Osteoblast (primary cell): Measurements from ENCODE around the gene MATR3. TPM values are rescaled to one million over a fixed set of nuclear protein-coding genes. Genes with fewer than 3 reads are reported as not detected.

Experiments
- DNase-seq: peaks from one replicate; pipeline ENCODE4 v3.0.0; 2011; ENCODE audit warnings: low spot score, mixed read lengths; ENCODE audit not compliant: insufficient read length; ENCODE audit errors: missing footprints
- H2AFZ ChIP-seq: 2 replicates; pipeline ENCODE4 v1.6.0; 2011; ENCODE audit warnings: mild to moderate bottlenecking, low read length
- H3K27ac ChIP-seq: 2 replicates; pipeline ENCODE4 v1.5.1; 2011; ENCODE audit warnings: mild to moderate bottlenecking, low read depth, low read length, moderate library complexity
- H3K27me3 ChIP-seq: 2 replicates; pipeline ENCODE4 v1.6.0; 2012; ENCODE audit warnings: mild to moderate bottlenecking, control low read depth, inconsistent platforms, low read length, moderate library complexity; ENCODE audit not compliant: insufficient read depth
- H3K36me3 ChIP-seq: 2 replicates; pipeline ENCODE4 v1.5.1; 2011; ENCODE audit warnings: mild to moderate bottlenecking, low read length, control low read depth, moderate library complexity; ENCODE audit not compliant: insufficient read depth
- H3K4me1 ChIP-seq: 2 replicates; pipeline ENCODE4 v1.5.1; 2011; ENCODE audit warnings: mild to moderate bottlenecking, low read length, control low read depth, moderate library complexity; ENCODE audit not compliant: insufficient read depth
- H3K4me2 ChIP-seq: 2 replicates; pipeline ENCODE4 v1.6.0; 2011; ENCODE audit warnings: mild to moderate bottlenecking, low read length; ENCODE audit not compliant: insufficient read depth
- H3K4me3 ChIP-seq: fragments of 200-600 bp; sonication (generic); 3 replicates; pipeline ENCODE4 v1.5.1; 2012; ENCODE audit warnings: mild to moderate bottlenecking, low read length, inconsistent platforms; ENCODE audit not compliant: insufficient read depth
- H3K79me2 ChIP-seq: 2 replicates; pipeline ENCODE4 v1.6.0; 2012; ENCODE audit warnings: mild to moderate bottlenecking, low read length, control low read depth, inconsistent platforms; ENCODE audit not compliant: insufficient read depth
- H3K9me3 ChIP-seq: 2 replicates; pipeline ENCODE4 v1.5.1; 2011; ENCODE audit warnings: low read depth, low read length, control low read depth
- H4K20me1 ChIP-seq: 2 replicates; pipeline ENCODE4 v1.6.0; 2012; ENCODE audit warnings: mild to moderate bottlenecking, low read length, control low read depth; ENCODE audit not compliant: insufficient read depth
- total RNA-seq: library from RNA; depleted of rRNA; stranded (reverse); fragments of >200 nt; gene quantifications from 2 replicates; pipeline ENCODE4 v1.2.3, GENCODE V29; 2012
- TF ChIP-seq, protein P1 (sequence below): IDR thresholded peaks from 2 replicates; pipeline ENCODE4 v1.5.1; 2011; ENCODE audit warnings: mild to moderate bottlenecking, low read depth, low read length, moderate library complexity; ENCODE audit errors: extremely low read depth

Gene MATR3, protein sequence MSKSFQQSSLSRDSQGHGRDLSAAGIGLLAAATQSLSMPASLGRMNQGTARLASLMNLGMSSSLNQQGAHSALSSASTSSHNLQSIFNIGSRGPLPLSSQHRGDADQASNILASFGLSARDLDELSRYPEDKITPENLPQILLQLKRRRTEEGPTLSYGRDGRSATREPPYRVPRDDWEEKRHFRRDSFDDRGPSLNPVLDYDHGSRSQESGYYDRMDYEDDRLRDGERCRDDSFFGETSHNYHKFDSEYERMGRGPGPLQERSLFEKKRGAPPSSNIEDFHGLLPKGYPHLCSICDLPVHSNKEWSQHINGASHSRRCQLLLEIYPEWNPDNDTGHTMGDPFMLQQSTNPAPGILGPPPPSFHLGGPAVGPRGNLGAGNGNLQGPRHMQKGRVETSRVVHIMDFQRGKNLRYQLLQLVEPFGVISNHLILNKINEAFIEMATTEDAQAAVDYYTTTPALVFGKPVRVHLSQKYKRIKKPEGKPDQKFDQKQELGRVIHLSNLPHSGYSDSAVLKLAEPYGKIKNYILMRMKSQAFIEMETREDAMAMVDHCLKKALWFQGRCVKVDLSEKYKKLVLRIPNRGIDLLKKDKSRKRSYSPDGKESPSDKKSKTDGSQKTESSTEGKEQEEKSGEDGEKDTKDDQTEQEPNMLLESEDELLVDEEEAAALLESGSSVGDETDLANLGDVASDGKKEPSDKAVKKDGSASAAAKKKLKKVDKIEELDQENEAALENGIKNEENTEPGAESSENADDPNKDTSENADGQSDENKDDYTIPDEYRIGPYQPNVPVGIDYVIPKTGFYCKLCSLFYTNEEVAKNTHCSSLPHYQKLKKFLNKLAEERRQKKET
- 263 and 284 TPM in 2 replicates for total RNA-seq

DNA sequence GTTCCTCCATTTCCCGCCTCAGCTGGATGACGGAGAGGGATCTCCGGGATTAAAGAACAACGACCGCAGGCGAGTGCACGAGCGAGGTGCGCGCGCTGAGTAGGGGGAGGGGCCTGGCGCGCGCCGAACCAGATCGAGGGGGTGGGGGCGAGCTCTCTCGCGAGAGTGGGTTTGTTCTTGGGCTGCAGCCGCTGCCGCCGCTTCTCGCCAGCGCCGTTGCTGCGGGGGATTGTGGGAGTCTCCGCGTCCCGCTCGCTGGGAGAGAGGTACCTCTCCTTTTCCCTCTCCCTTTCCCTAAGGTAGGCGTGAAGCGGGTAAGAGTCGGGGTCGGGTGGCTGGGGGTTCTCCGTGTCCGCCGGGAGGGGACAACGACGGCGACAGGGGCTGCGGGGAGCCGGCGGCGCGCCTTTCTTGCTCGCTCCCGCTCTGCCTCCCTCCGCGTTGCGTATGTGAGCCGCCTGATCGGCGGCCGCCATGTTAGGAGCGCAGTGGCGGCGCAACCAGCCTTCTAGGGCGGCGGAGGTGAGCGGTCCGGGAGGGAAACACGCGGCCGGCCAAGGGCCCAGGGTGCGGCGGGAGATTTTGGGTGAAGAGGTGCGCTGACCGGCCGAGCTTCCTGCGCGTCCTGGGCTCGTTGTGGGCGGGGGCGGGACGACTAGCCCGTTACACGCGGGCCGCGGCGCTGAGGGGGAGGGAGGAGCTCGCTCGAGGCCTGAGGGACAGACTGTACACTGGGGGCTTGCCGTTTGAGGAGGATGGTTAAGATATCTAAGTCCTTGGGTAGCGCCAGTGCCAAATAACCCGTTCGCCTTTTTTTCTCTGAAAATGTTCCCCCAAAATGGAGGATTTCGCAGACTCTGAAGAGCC, at the start of gene MATR3:
TSS of gene MATR3 (plus strand) at position 234 of the 867 bp plus-strand sequence. CDS start 13,676 bp downstream, outside the sequence.
- no peaks in the 10 kb centered on the region for H3K27me3 ChIP-seq
- H2AFZ ChIP-seq: peak within 1 kb of the TSS; percentile 94
- H3K27ac ChIP-seq: peak within 1 kb of the TSS; percentile 98
- H4K20me1 ChIP-seq: peaks cover 44% of the 10 kb centered on the region
- H3K36me3 ChIP-seq: no peaks in the 10 kb centered on the region
- peak within 1 kb of the TSS; percentile 83 for H3K4me2 ChIP-seq
- TF ChIP-seq, protein P1, sequence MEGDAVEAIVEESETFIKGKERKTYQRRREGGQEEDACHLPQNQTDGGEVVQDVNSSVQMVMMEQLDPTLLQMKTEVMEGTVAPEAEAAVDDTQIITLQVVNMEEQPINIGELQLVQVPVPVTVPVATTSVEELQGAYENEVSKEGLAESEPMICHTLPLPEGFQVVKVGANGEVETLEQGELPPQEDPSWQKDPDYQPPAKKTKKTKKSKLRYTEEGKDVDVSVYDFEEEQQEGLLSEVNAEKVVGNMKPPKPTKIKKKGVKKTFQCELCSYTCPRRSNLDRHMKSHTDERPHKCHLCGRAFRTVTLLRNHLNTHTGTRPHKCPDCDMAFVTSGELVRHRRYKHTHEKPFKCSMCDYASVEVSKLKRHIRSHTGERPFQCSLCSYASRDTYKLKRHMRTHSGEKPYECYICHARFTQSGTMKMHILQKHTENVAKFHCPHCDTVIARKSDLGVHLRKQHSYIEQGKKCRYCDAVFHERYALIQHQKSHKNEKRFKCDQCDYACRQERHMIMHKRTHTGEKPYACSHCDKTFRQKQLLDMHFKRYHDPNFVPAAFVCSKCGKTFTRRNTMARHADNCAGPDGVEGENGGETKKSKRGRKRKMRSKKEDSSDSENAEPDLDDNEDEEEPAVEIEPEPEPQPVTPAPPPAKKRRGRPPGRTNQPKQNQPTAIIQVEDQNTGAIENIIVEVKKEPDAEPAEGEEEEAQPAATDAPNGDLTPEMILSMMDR: no peak
- DNase-seq: peak; percentile 97
- peaks cover 15% of the 10 kb centered on the region for H3K4me1 ChIP-seq
- no peaks in the 10 kb centered on the region for H3K9me3 ChIP-seq
- H3K79me2 ChIP-seq: peaks cover 55% of the 10 kb centered on the region
- peak within 1 kb of the TSS; percentile 95 for H3K4me3 ChIP-seq

DNA sequence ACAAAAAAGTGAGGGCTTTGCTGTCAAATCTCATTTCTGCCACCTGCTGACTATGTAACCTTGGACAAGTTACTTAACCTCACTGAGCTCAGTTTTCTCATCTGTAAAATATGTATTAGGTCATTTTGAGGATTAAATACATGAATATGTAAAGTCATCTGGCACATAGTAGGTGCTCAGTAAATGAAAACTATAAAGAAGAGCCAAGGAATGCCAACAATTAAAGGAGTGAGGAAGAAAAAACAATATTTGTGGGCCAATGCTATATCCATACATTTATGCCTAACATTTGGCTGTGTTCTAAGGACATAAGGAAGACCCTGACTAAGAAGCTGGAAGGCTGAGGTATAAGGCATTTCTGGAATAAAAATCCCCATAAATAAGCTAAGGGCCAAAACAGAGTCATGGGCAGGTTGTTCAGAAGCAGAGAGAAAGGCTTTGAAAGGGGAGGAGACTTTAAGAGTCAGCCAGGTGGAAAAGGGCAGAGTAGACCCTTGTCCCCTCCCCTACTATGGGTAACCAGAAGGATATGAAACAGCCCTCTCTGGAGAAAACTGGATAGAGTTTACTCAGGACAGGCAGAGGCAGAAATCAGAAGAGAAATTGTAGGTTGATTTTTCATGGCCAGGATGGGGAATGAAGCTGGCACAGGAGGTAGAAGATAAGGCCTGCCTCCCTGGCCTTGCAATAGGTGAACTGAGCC, 47.8 kb upstream of the MATR3 start:
- no peaks in the 10 kb centered on the region for H4K20me1 ChIP-seq
- peak overlapping the region; percentile 34 for H3K27ac ChIP-seq
- H3K4me1 ChIP-seq: peaks cover 11% of the 10 kb centered on the region
- H3K4me3 ChIP-seq: peak overlapping the region; percentile 9
- TF ChIP-seq, protein P1: no peak
- peak overlapping the region; percentile 57 for H3K4me2 ChIP-seq
- H2AFZ ChIP-seq: peak overlapping the region; percentile 96
- no peaks in the 10 kb centered on the region for H3K36me3 ChIP-seq
- H3K79me2 ChIP-seq: no peaks in the 10 kb centered on the region
- H3K27me3 ChIP-seq: no peaks in the 10 kb centered on the region
- H3K9me3 ChIP-seq: no peaks in the 10 kb centered on the region
- DNase-seq: peak; percentile 69

DNA sequence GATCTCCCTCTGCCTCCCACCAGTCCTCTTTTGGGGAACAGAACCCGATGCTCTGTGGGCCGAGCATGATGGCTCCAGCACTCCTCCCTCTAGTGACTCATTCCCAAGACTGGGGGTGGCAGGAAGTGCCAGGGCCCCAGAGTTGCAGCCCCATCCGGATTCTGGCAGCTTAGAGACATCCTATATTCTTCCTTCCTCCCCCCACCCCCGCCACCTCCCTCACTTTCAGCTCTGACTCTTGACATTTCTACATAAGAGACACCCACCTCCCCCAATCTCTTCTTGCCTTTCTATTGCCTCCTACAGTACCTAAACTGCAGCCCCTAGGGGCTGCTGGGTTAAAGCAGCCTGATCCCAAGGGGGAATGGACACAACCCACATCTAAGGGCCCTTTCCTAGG, 47.1 kb upstream of the MATR3 start:
- peaks cover 11% of the 10 kb centered on the region for H3K4me1 ChIP-seq
- no peaks in the 10 kb centered on the region for H4K20me1 ChIP-seq
- H3K27ac ChIP-seq: peak overlapping the region; percentile 34
- no peaks in the 10 kb centered on the region for H3K27me3 ChIP-seq
- no peaks in the 10 kb centered on the region for H3K9me3 ChIP-seq
- peak overlapping the region; percentile 57 for H3K4me2 ChIP-seq
- peak overlapping the region; percentile 9 for H3K4me3 ChIP-seq
- H3K36me3 ChIP-seq: no peaks in the 10 kb centered on the region
- TF ChIP-seq, protein P1: no peak
- peak; percentile 93 for DNase-seq
- peak overlapping the region; percentile 96 for H2AFZ ChIP-seq
- H3K79me2 ChIP-seq: no peaks in the 10 kb centered on the region
